SJSA1 (cell line): ENCODE results near the gene PAN2. TPM values are rescaled to one million over a fixed set of nuclear protein-coding genes. Genes with fewer than 3 reads are reported as not detected.

ENCODE experiments used
- total RNA-seq: library from RNA; depleted of rRNA; stranded (reverse); fragments of >200 nt; shearing (Covaris generic); gene quantifications from 2 replicates; pipeline ENCODE4 v1.2.3, GENCODE V29; 2014; rRNA removed

Gene PAN2
- total RNA-seq, 1 experiment from 2014 or later, result 6.9 TPM

Other genes with a start within 250 kb of the PAN2 start
- 204 and 249 TPM in 2 replicates for gene PA2G4, start 229.4 kb downstream of the PAN2 start, total RNA-seq
- gene RPL41, start 217.4 kb downstream of the PAN2 start, total RNA-seq, result 1,215 and 2,760 TPM in 2 replicates
- gene ZC3H10, start 215.7 kb downstream of the PAN2 start, total RNA-seq, result 3.6 and 7.3 TPM in 2 replicates
- gene ESYT1, start 205.7 kb downstream of the PAN2 start, total RNA-seq, result 138 and 170 TPM in 2 replicates
- gene MYL6B, start 181.4 kb downstream of the PAN2 start, total RNA-seq, result 71.9 and 97.8 TPM in 2 replicates
- gene MYL6, start 175.6 kb downstream of the PAN2 start, total RNA-seq, result 4,832 and 5,659 TPM in 2 replicates
- gene SMARCC2, start 144.5 kb downstream of the PAN2 start, total RNA-seq, result 20.9 and 33.4 TPM in 2 replicates
- gene RNF41, start 112.1 kb downstream of the PAN2 start, total RNA-seq, result 28.5 and 46.7 TPM in 2 replicates
- gene NABP2, start 109.7 kb downstream of the PAN2 start, total RNA-seq, result 47.8 and 55.7 TPM in 2 replicates
- not detected in 2 replicates for gene SLC39A5, start 103.9 kb downstream of the PAN2 start, total RNA-seq
- 9.6 and 12.7 TPM in 2 replicates for gene ANKRD52, start 75.6 kb downstream of the PAN2 start, total RNA-seq
- 7.9 and 13.4 TPM in 2 replicates for gene COQ10A, start 67.1 kb downstream of the PAN2 start, total RNA-seq
- gene CS, start 33.7 kb downstream of the PAN2 start, total RNA-seq, result 65.7 and 109 TPM in 2 replicates
- 100 and 161 TPM in 2 replicates for gene CNPY2, start 18.0 kb downstream of the PAN2 start, total RNA-seq
- 1.4 TPM in 1 of 2 replicates, not detected in the other for gene IL23A, start 4.9 kb upstream of the PAN2 start, total RNA-seq
- gene STAT2, start 26.1 kb upstream of the PAN2 start, total RNA-seq, result 37.0 and 63.3 TPM in 2 replicates
- gene APOF, start 28.9 kb upstream of the PAN2 start, total RNA-seq, result not detected in 2 replicates
- 7.4 and 11.9 TPM in 2 replicates for gene TIMELESS, start 115.4 kb upstream of the PAN2 start, total RNA-seq
- gene MIP, start 120.7 kb upstream of the PAN2 start, total RNA-seq, result 0.08 TPM in 1 of 2 replicates, not detected in the other
- gene SPRYD4, start 134.6 kb upstream of the PAN2 start, total RNA-seq, result 0.69 and 1.4 TPM in 2 replicates
- gene GLS2, start 154.2 kb upstream of the PAN2 start, total RNA-seq, result not detected in 2 replicates
- gene RBMS2, start 187.8 kb upstream of the PAN2 start, total RNA-seq, result 17.0 and 31.0 TPM in 2 replicates